Upper lobe of right lung (tissue), 1 donor: ENCODE measurements around the gene NSG1. TPM values are rescaled to one million over a fixed set of nuclear protein-coding genes. Genes with fewer than 3 reads are reported as not detected.
"Not testable (repeated sequence)": the region's sequence is repeated elsewhere in the genome, so short reads cannot be mapped to it uniquely, and the experiment has no call there.

Experiments used
- ATAC-seq: fragments of 200-7000 bp; cut with Tn5 transposase; one replicate; pipeline ENCODE4 v1.9.1; 2020; ENCODE audit warnings: mild to moderate bottlenecking, moderate library complexity
- DNase-seq: peaks from one replicate; pipeline ENCODE4 v3.0.0-alpha.2; 2020
- H3K27ac ChIP-seq: fragments of 200-600 bp; one replicate; pipeline ENCODE4 v1.8.0; 2022
- H3K27me3 ChIP-seq: fragments of 200-600 bp; one replicate; pipeline ENCODE4 v1.8.0; 2022; ENCODE audit warnings: mild to moderate bottlenecking
- H3K36me3 ChIP-seq: fragments of 200-600 bp; one replicate; pipeline ENCODE4 v1.8.0; 2022
- H3K4me1 ChIP-seq: fragments of 200-600 bp; one replicate; pipeline ENCODE4 v1.8.0; 2022
- H3K4me3 ChIP-seq: fragments of 200-600 bp; one replicate; pipeline ENCODE4 v1.8.0; 2022; ENCODE audit warnings: mild to moderate bottlenecking
- H3K9me3 ChIP-seq: fragments of 200-600 bp; one replicate; pipeline ENCODE4 v1.8.0; 2022
- intact Hi-C: fragments of 100-400 bp; cut with DNase I; formaldehyde crosslinking; loops from one replicate; pipeline ENCODE4 v1.11.0; 2022
- total RNA-seq: library from RNA; stranded (reverse); fragmentation: NEBNext Ultra II Directional; extraction: Animal tissue kit (Norgen Biotek cat#: 25700); gene quantifications from one replicate; pipeline ENCODE4 v1.2.1, GENCODE V29; 2021
- TF ChIP-seq, protein P1 (sequence below): fragments of 200-600 bp; IDR thresholded peaks from one replicate; pipeline ENCODE4 v1.8.0; 2022; ENCODE audit warnings: antibody characterized with exemption
- donor health status: DM: no; HTN: yes; CAD: no; lungs with severe emphysema.

The NSG1 gene
- total RNA-seq, 1 donor from 2014 or later = 1.5 TPM

DNA sequence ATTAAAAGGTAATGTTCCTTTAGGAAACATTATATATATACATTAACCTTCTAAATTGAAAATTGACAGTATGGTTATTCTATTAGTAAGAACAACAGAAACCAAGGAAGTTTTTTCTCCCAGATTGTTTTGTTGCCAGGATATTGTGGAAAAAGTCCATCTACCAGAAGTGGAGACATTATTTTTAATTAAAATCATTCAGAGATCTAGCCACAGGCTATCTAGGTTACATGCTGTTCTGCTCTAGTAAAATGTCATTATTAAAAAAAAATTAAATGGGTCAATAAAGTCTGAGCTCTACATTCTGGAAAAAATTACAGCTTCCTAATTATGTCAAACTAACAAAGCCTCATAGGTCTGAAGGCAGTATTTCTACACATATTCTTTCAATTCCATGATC is 74.3 kb downstream of the NSG1 start:
- H3K36me3 ChIP-seq = peaks cover 41% of the 10 kb centered on the region
- H3K4me3 ChIP-seq = no peak overlapping the region
- no peaks in the 10 kb centered on the region for H3K4me1 ChIP-seq
- H3K27ac ChIP-seq = no peak overlapping the region
- DNase-seq (no peak), ATAC-seq (no peak)
- H3K9me3 ChIP-seq = no peaks in the 10 kb centered on the region
- intact Hi-C loops = no loop called here
- TF ChIP-seq, protein P1, sequence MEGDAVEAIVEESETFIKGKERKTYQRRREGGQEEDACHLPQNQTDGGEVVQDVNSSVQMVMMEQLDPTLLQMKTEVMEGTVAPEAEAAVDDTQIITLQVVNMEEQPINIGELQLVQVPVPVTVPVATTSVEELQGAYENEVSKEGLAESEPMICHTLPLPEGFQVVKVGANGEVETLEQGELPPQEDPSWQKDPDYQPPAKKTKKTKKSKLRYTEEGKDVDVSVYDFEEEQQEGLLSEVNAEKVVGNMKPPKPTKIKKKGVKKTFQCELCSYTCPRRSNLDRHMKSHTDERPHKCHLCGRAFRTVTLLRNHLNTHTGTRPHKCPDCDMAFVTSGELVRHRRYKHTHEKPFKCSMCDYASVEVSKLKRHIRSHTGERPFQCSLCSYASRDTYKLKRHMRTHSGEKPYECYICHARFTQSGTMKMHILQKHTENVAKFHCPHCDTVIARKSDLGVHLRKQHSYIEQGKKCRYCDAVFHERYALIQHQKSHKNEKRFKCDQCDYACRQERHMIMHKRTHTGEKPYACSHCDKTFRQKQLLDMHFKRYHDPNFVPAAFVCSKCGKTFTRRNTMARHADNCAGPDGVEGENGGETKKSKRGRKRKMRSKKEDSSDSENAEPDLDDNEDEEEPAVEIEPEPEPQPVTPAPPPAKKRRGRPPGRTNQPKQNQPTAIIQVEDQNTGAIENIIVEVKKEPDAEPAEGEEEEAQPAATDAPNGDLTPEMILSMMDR = no peak
- no peaks in the 10 kb centered on the region for H3K27me3 ChIP-seq

DNA sequence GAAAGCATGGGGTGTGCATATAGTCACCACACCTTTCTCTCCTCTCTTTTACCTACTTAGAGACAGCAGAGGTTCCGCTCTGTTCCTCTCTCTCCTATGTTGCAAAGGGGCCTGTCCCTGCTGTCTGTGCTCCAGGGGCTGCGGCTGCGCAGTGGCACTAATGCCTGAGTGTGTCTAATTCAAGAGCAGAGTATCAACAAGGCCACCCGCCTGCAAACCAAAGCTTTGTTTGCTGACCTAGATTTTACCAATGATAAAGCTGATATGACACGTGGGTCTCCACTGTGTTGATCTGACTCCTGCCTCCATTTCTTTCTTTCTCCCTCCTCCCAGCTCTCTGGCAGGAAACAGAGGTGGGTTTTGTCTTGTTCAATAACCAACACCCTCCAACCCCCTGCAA is 74.9 kb downstream of the NSG1 start:
- intact Hi-C loops = no loop called here
- TF ChIP-seq, protein P1 = no peak
- Histone ChIP-seq H3K4me1 (no peaks in the 10 kb centered on the region), H3K27ac (no peak overlapping the region), H3K4me3 (no peak overlapping the region), H3K27me3 (no peaks in the 10 kb centered on the region), H3K36me3 (peaks cover 35% of the 10 kb centered on the region), H3K9me3 (no peaks in the 10 kb centered on the region)
- peak; percentile 77 for ATAC-seq
- peak; percentile 67 for DNase-seq

DNA sequence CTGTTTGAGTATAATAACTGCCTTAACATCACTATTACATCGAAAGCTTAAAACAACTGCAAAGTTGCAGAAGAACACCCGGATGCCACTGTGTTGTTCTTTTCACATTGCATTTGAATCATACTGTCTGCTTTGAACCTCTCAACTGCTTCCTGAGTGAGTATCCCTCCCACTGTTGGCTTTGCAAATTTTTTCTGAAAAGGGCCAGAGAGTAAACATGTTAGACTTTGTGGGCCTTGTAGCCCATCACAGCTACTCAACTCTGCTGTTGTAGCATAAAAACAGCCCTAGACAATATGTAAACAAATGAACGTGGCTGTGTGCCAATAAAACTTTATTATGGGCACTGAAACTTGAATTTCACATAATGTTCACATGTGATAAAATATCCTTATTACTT is 76.1 kb downstream of the NSG1 start:
- Histone ChIP-seq H3K4me3 (no peak overlapping the region), H3K36me3 (peaks cover 24% of the 10 kb centered on the region), H3K27me3 (no peaks in the 10 kb centered on the region), H3K4me1 (no peaks in the 10 kb centered on the region), H3K27ac (no peak overlapping the region), H3K9me3 (no peaks in the 10 kb centered on the region)
- ATAC-seq (no peak), DNase-seq (no peak)
- TF ChIP-seq, protein P1 = no peak
- intact Hi-C loops = no loop called here

DNA sequence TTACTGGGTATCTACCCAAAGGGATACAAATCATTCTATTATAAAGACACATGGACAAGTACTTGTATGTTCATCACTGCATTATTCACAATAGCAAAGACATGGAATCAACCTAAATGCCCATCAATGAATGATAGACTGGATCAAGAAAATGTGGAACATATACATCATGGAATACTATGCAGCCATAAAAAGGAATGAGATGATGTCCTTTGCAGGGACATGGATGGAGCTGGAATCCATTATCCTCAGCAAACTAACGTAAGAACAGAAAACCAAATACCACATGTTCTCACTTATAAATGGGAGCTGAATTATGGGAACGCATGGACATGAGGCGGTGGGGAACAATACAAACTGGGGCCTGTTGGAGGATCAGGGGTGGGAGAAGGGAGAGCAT is 78.3 kb downstream of the NSG1 start:
- H3K9me3 ChIP-seq, H3K4me3 ChIP-seq, intact Hi-C loops, H3K4me1 ChIP-seq, ATAC-seq, H3K27me3 ChIP-seq, H3K27ac ChIP-seq, DNase-seq: not testable (repeated sequence)
- H3K36me3 ChIP-seq = peaks cover 34% of the 10 kb centered on the region

Other genes with a start within 250 kb of the NSG1 start
- gene OTOP1, start 160.2 kb upstream of the NSG1 start, total RNA-seq = not detected
- 26.4 TPM for gene TMEM128, start 138.9 kb upstream of the NSG1 start, total RNA-seq
- 13.3 TPM for gene LYAR, start 96.9 kb upstream of the NSG1 start, total RNA-seq
- gene ZBTB49, start 96.9 kb upstream of the NSG1 start, total RNA-seq = 5.6 TPM
- gene STX18, start 154.9 kb downstream of the NSG1 start, total RNA-seq = 22.1 TPM